22Rv1 (cell line): Measurements from ENCODE around the gene NUDT8.

Experiments
- ZFX ChIP-seq: fragments of 450-650 bp; IDR thresholded peaks from 2 replicates; pipeline ENCODE4 v1.6.1; 2017; ENCODE audit warnings: antibody characterized with exemption, borderline replicate concordance
- TF ChIP-seq, protein P1 (sequence below): fragments of 450-650 bp; IDR thresholded peaks from 2 replicates; pipeline ENCODE4 v1.5.1; 2017; ENCODE audit warnings: mild to moderate bottlenecking

DNA sequence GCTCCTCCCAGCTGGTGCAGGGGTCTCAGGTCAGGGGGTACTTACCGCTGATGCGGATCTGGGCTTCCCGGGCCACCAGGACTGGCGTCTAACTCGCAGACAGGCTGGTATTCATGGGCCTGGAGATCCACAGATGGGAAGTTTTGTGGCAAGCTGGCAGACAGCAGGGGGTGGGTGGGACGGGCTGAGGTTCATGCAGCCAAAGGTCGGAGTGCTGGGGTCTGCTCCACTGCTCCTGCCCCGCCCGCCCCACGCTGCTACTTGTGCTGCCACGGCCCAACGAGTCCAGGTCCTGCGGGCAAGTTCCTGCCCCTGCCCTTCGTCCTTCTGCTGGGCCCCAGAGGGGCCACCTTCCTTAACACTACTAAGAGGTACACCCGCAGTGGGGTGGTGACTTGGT, 17.7 kb upstream of the NUDT8 start:
- TF ChIP-seq, protein P1, sequence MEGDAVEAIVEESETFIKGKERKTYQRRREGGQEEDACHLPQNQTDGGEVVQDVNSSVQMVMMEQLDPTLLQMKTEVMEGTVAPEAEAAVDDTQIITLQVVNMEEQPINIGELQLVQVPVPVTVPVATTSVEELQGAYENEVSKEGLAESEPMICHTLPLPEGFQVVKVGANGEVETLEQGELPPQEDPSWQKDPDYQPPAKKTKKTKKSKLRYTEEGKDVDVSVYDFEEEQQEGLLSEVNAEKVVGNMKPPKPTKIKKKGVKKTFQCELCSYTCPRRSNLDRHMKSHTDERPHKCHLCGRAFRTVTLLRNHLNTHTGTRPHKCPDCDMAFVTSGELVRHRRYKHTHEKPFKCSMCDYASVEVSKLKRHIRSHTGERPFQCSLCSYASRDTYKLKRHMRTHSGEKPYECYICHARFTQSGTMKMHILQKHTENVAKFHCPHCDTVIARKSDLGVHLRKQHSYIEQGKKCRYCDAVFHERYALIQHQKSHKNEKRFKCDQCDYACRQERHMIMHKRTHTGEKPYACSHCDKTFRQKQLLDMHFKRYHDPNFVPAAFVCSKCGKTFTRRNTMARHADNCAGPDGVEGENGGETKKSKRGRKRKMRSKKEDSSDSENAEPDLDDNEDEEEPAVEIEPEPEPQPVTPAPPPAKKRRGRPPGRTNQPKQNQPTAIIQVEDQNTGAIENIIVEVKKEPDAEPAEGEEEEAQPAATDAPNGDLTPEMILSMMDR, result no peak
- TF ChIP-seq ZFX, result no peak
